Measurements from ENCODE around the gene KRT15. TPM values are rescaled to one million over a fixed set of nuclear protein-coding genes. Genes with fewer than 3 reads are reported as not detected.

Gene KRT15
- total and polyA plus RNA-seq, 2 of the 4 experiments (the other 2 are of a cell fraction) = 2.9 to 5.3 TPM

DNA sequence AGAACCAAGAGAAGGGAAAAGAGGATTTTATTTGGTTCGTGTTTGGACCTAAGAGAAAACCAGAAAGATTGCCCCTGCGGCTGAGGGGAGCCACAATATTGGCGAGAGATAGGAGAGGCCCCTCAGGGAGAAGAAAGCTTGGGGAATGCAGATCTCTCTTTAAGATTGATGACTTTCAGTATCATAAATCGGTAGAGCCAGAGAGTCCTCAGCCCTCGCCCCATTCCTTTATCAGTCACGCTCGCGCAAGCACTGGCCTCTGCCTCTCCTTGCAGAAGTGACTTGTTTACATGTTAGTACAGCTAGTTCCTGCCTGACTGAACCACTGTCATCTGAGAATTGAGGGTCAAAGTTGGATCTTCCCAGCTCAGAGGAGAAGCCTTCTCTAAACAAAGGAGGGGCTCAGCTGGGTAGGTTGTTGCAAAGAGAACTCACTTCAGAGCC is 30.9 kb upstream of the KRT15 start:
- H3K23ac ChIP-seq (ENCODE audit: low read depth, low read length) = no peak overlapping the region
- in situ Hi-C loops (cut with MboI; ENCODE audit: low sequenced_read_pairs) (loop anchor here (5.0 to 10.0 kb wide), 3 partner anchors 113 to 745 kb away; no protein-coding TSS in a partner anchor), intact Hi-C loops (cut with micrococcal nuclease) (loop anchor here (1.0 to 5.0 kb wide), 7 partner anchors 99 to 902 kb away; partner anchors contain the start of genes KRTAP2-3 and SMARCE1), dilution Hi-C loops (cut with HindIII; ENCODE audit: low sequenced_read_pairs, unreplicated experiment) (no loop called here)
- ATAC-seq (ENCODE audit: low read depth) (no peak), DNase-seq (peak; percentile 56)
- H2BK20ac ChIP-seq (ENCODE audit: low read depth, low read length) = 0 out of 2 replicates have a peak overlapping the region, but pooled peaks have one; percentile 11
- peak overlapping the region; percentile 38 for H2AFZ ChIP-seq (replicated peaks; ENCODE audit: low read length, poor library complexity)
- peaks cover 18% of the 10 kb centered on the region for H3K4me1 ChIP-seq (ENCODE audit: control insufficient read depth, insufficient read depth, low read length)
- no peaks in the 10 kb centered on the region for H3K36me3 ChIP-seq (ENCODE audit: control insufficient read depth, insufficient read depth, low read length)
- H3K9me1 ChIP-seq (ENCODE audit: insufficient read depth, low read length) = peaks cover 12% of the 10 kb centered on the region
- H3K9ac ChIP-seq (ENCODE audit: low read depth, low read length) = no peak overlapping the region
- H3K14ac ChIP-seq (replicated peaks; ENCODE audit: low read depth, low read length) = 0 out of 2 replicates have a peak overlapping the region, but pooled peaks have one; percentile 28
- WGBS, 2 experiments (ENCODE audit: extremely low coverage in 2 of 2, insufficient read length in 1 of 2) = 43% methylated on average over 3 of the region's 8 CpGs; no CpG with 5 or more reads in 1 of the 2 experiments
- 0 out of 2 replicates have a peak overlapping the region, but pooled peaks have one; percentile 2 for H4K91ac ChIP-seq (ENCODE audit: insufficient read depth, low read depth, low read length)
- 0 out of 3 replicates have a peak overlapping the region, but pooled peaks have one; percentile 23 for H2BK15ac ChIP-seq (ENCODE audit: low read depth, low read length)
- H2BK120ac ChIP-seq (ENCODE audit: low read depth, low read length) = peak overlapping the region; percentile 38; the same call in 1 of the 2 replicates
- H3K4ac ChIP-seq (ENCODE audit: low read depth, low read length) = peak overlapping the region; percentile 49
- peak overlapping the region; percentile 3; the same call in 1 of the 2 replicates for H2AK5ac ChIP-seq (ENCODE audit: low read depth, low read length)
- H3K56ac ChIP-seq (ENCODE audit: extremely low read depth, insufficient read depth, low read length) = no peak overlapping the region; the same call in 1 of the 2 replicates
- peaks cover 4% of the 10 kb centered on the region for H3K9me3 ChIP-seq (ENCODE audit: control insufficient read depth, insufficient read depth, low read length)
- no peak overlapping the region for H2AK9ac ChIP-seq (replicated peaks; ENCODE audit: low read depth, low read length, poor library complexity)
- no peak overlapping the region for H2BK5ac ChIP-seq (ENCODE audit: low read depth, low read length, poor library complexity, severe bottlenecking)
- H3K18ac ChIP-seq (ENCODE audit: low read depth, low read length) = no peak overlapping the region
- TF ChIP-seq CHD1 (IDR thresholded peaks at IDR 0.05; ENCODE audit: low read depth, low read length) (0 out of 2 replicates have a peak, but pooled peaks have one; percentile 0), FOS (IDR thresholded peaks at IDR 0.05; ENCODE audit: low read depth, low read length) (no peak)
- H4K5ac ChIP-seq (ENCODE audit: low read depth, low read length) = no peak overlapping the region
- H4K20me1 ChIP-seq (ENCODE audit: insufficient read depth, low read length) = no peaks in the 10 kb centered on the region
- no peaks in the 10 kb centered on the region; the same call in 1 of the 2 replicates for H3K27me3 ChIP-seq (ENCODE audit: control insufficient read depth, insufficient read depth, low read length)
- H3K27ac ChIP-seq (ENCODE audit: insufficient read depth, low read length) = no peak overlapping the region; the same call in 1 of the 2 replicates
- no peaks in the 10 kb centered on the region for H3K79me1 ChIP-seq (ENCODE audit: low read depth in 1 of 2, low read length in 2 of 2)
- H3K4me2 ChIP-seq (ENCODE audit: low read depth, low read length) = no peak overlapping the region
- ChIA-PET POLR2A (ENCODE audit: unreplicated experiment) (interaction anchor here (0.6 to 0.7 kb wide), 2 partner anchors 99 kb away, joined by 13 to 22 read pairs; no protein-coding TSS in a partner anchor), CTCF (interaction anchor here (0.7 to 3.9 kb wide), 25 partner anchors 11 to 731 kb away, joined by 3 to 49 read pairs (median 5); partner anchors contain the start of genes KRT15 and KRT9)
- no TSS peak for BruUV-seq (replicated peaks)
- peak overlapping the region in 1 of 2 experiments; percentile 19; a peak in 1 of 4 replicates for H4K8ac ChIP-seq (ENCODE audit: low read depth in 2 of 2, low read length in 2 of 2)
- H3K4me3 ChIP-seq (ENCODE audit: insufficient read depth, low read depth, low read length) = no peak overlapping the region
